H9 (cell line): ENCODE results near the gene NFASC. TPM values are rescaled to one million over a fixed set of nuclear protein-coding genes. Genes with fewer than 3 reads are reported as not detected.

ENCODE experiments used
- DNase-seq: peaks from one replicate; pipeline ENCODE4 v3.0.0-alpha.2; 2017
- H2AFZ ChIP-seq: one replicate; pipeline ENCODE4 v1.6.1; 2013; ENCODE audit warnings: mild to moderate bottlenecking, low read length, control low read depth, moderate library complexity
- H2AK5ac ChIP-seq: 2 replicates; pipeline ENCODE4 v1.6.1; 2013; ENCODE audit warnings: low read length, control low read depth, mixed read lengths; ENCODE audit not compliant: insufficient read length
- H2BK120ac ChIP-seq: one replicate; pipeline ENCODE4 v1.6.1; 2013; ENCODE audit warnings: low read depth, mild to moderate bottlenecking, low read length, control low read depth, inconsistent platforms; ENCODE audit not compliant: poor library complexity, severe bottlenecking
- H2BK12ac ChIP-seq: 2 replicates; pipeline ENCODE4 v1.6.1; 2013; ENCODE audit warnings: low read length, control low read depth, mixed read lengths, low read depth; ENCODE audit not compliant: insufficient read length
- H2BK15ac ChIP-seq: 2 replicates; pipeline ENCODE4 v1.6.1; 2013; ENCODE audit warnings: low read depth, low read length, control low read depth
- H2BK20ac ChIP-seq: one replicate; pipeline ENCODE4 v1.6.1; 2013; ENCODE audit warnings: low read depth, mild to moderate bottlenecking, low read length, control low read depth, inconsistent platforms; ENCODE audit not compliant: poor library complexity, severe bottlenecking
- H2BK5ac ChIP-seq: 2 replicates; pipeline ENCODE4 v1.6.1; 2013; ENCODE audit warnings: low read length, control low read depth, mixed read lengths; ENCODE audit not compliant: insufficient read length
- H3K14ac ChIP-seq: 2 replicates; pipeline ENCODE4 v1.6.1; 2013; ENCODE audit warnings: low read length, control low read depth; ENCODE audit not compliant: insufficient read depth
- H3K18ac ChIP-seq: 2 replicates; pipeline ENCODE4 v1.6.1; 2013; ENCODE audit warnings: low read depth, mild to moderate bottlenecking, mixed read lengths, low read length, control low read depth; ENCODE audit not compliant: insufficient read length
- H3K23ac ChIP-seq: 2 replicates; pipeline ENCODE4 v1.6.1; 2013; ENCODE audit warnings: low read length, control low read depth, mixed read lengths, low read depth; ENCODE audit not compliant: insufficient read length
- H3K23me2 ChIP-seq: 2 replicates; pipeline ENCODE4 v1.6.1; 2013; ENCODE audit warnings: low read depth, mild to moderate bottlenecking, mixed read lengths, low read length, control low read depth; ENCODE audit not compliant: insufficient read length, poor library complexity, severe bottlenecking
- H3K27ac ChIP-seq: 2 replicates; pipeline ENCODE4 v1.5.1; 2013; ENCODE audit warnings: low read length, control low read depth, mixed read lengths, low read depth; ENCODE audit not compliant: insufficient read length
- H3K27me3 ChIP-seq: 2 replicates; pipeline ENCODE4 v1.6.1; 2013; ENCODE audit warnings: low read length, control low read depth, inconsistent platforms; ENCODE audit not compliant: insufficient read depth
- H3K4ac ChIP-seq: 2 replicates; pipeline ENCODE4 v1.6.1; 2013; ENCODE audit warnings: low read depth, mild to moderate bottlenecking, control low read depth, inconsistent platforms, low read length, moderate library complexity
- H3K4me1 ChIP-seq: 2 replicates; pipeline ENCODE4 v1.6.1; 2013; ENCODE audit warnings: low read length, control low read depth, inconsistent platforms; ENCODE audit not compliant: insufficient read depth
- H3K4me2 ChIP-seq: 2 replicates; pipeline ENCODE4 v1.6.1; 2013; ENCODE audit warnings: low read length, control low read depth, mixed read lengths; ENCODE audit not compliant: insufficient read length, insufficient read depth
- H3K56ac ChIP-seq: 2 replicates; pipeline ENCODE4 v1.6.1; 2013; ENCODE audit warnings: low read depth, mild to moderate bottlenecking, mixed read lengths, low read length, control low read depth; ENCODE audit not compliant: insufficient read length
- H3K79me1 ChIP-seq: 2 replicates; pipeline ENCODE4 v1.6.1; 2013; ENCODE audit warnings: low read depth, mild to moderate bottlenecking, moderate library complexity, low read length, control low read depth, inconsistent platforms; ENCODE audit not compliant: insufficient read depth, poor library complexity, severe bottlenecking
- H3K79me2 ChIP-seq: 2 replicates; pipeline ENCODE4 v1.6.1; 2013; ENCODE audit warnings: low read length, control low read depth, inconsistent platforms; ENCODE audit not compliant: insufficient read depth
- H3K9ac ChIP-seq: 2 replicates; pipeline ENCODE4 v1.6.1; 2013; ENCODE audit warnings: low read length, control low read depth, mixed read lengths; ENCODE audit not compliant: insufficient read length; ENCODE audit errors: extremely low read depth
- H3K9me3 ChIP-seq: one replicate; pipeline ENCODE4 v1.6.1; 2013; ENCODE audit warnings: low read depth, low read length, inconsistent platforms; ENCODE audit not compliant: control insufficient read depth
- H3T11ph ChIP-seq: one replicate; pipeline ENCODE4 v1.6.1; 2013; ENCODE audit warnings: mild to moderate bottlenecking, low read length, control low read depth, inconsistent platforms
- H4K20me1 ChIP-seq: one replicate; pipeline ENCODE4 v1.6.1; 2013; ENCODE audit not compliant: control insufficient read depth, insufficient read length, insufficient read depth
- H4K5ac ChIP-seq: 2 replicates; pipeline ENCODE4 v1.6.1; 2013; ENCODE audit warnings: low read depth, mild to moderate bottlenecking, mixed read lengths, low read length, control low read depth; ENCODE audit not compliant: insufficient read length
- H4K8ac ChIP-seq: replicated peaks from 2 replicates; pipeline ENCODE4 v1.6.1; 2013; ENCODE audit warnings: low read length, control low read depth, mixed read lengths, low read depth; ENCODE audit not compliant: insufficient read length
- H4K91ac ChIP-seq: 2 replicates; pipeline ENCODE4 v1.6.1; 2013; ENCODE audit warnings: low read depth, mild to moderate bottlenecking, moderate library complexity, mixed read lengths, low read length, control low read depth; ENCODE audit not compliant: insufficient read length
- H3K27ac Mint-ChIP-seq, 3 experiments: 2 replicates in 2 of 3; 3 replicates in 1 of 3; pipeline ENCODE4 v1.8.0; 2020 to 2021; ENCODE audit warnings: mixed read lengths in 3 of 3, mild to moderate bottlenecking in 1 of 3, moderate library complexity in 1 of 3
- H3K27me3 Mint-ChIP-seq: 2 replicates; pipeline ENCODE4 v1.8.0; 2021; ENCODE audit warnings: low read depth, mild to moderate bottlenecking, moderate library complexity, mixed read lengths
- H3K36me3 Mint-ChIP-seq, 3 experiments: 2 replicates in 2 of 3; 3 replicates in 1 of 3; pipeline ENCODE4 v1.8.0; 2020 to 2021; ENCODE audit warnings: low read depth in 3 of 3, mixed read lengths in 3 of 3; ENCODE audit not compliant: insufficient read depth in 1 of 3
- H3K4me1 Mint-ChIP-seq, 2 experiments: 2 replicates each; pipeline ENCODE4 v1.8.0; 2020; ENCODE audit warnings: mixed read lengths in 2 of 2
- H3K4me3 Mint-ChIP-seq, 2 experiments: 2 replicates in 1 of 2; 3 replicates in 1 of 2; pipeline ENCODE4 v1.8.0; 2020 to 2021; ENCODE audit warnings: mild to moderate bottlenecking in 2 of 2, mixed read lengths in 2 of 2, moderate library complexity in 1 of 2
- H3K9me3 Mint-ChIP-seq, 2 experiments: 2 replicates in 1 of 2; 3 replicates in 1 of 2; pipeline ENCODE4 v1.8.0; 2020; ENCODE audit warnings: mild to moderate bottlenecking in 2 of 2, mixed read lengths in 2 of 2, moderate library complexity in 1 of 2
- WGBS: extraction: QIAGEN DNeasy Blood & Tissue Kit; methylation state at CpG from one replicate; pipeline ENCODE4 v1.1.7; 2013; ENCODE audit warnings: missing lambda C conversion rate, low lambda C conversion rate, mixed read lengths; ENCODE audit not compliant: insufficient read length; ENCODE audit errors: extremely low coverage; 5-methylcytosine and 5-hydroxymethylcytosine counted together
- total RNA-seq: library from RNA; stranded (reverse); gene quantifications from 2 replicates; pipeline ENCODE4 v1.2.1, GENCODE V29; 2021
- TF ChIP-seq, protein P1 (sequence below): fragments of 200-600 bp; sonication (generic); conservative IDR thresholded peaks from 3 replicates; pipeline ENCODE4 v1.8.0; 2021; ENCODE audit warnings: antibody characterized with exemption, mild to moderate bottlenecking

The NFASC gene
- total RNA-seq, 1 experiment from 2014 or later = 5.0 TPM

GRCh38 chr1:204960306-204961125, 89.9 kb downstream of the NFASC start:
- no peak overlapping the region for H3K4ac ChIP-seq
- no peaks in the 10 kb centered on the region for H3K9me3 Mint-ChIP-seq
- peaks cover 10 to 12% of the 10 kb centered on the region in 2 experiments for H3K4me1 Mint-ChIP-seq
- no peak overlapping the region for H3K4me2 ChIP-seq
- H3K79me1 ChIP-seq = no peaks in the 10 kb centered on the region
- no peak overlapping the region for H2BK120ac ChIP-seq
- H3K4me3 Mint-ChIP-seq = no peak overlapping the region
- H3K79me2 ChIP-seq = no peaks in the 10 kb centered on the region
- H3K9ac ChIP-seq = no peak overlapping the region
- H3K27ac Mint-ChIP-seq = no peak overlapping the region
- H3K18ac ChIP-seq = no peak overlapping the region
- no peak overlapping the region for H3K27ac ChIP-seq
- no peak overlapping the region for H4K5ac ChIP-seq
- TF ChIP-seq, protein P1, sequence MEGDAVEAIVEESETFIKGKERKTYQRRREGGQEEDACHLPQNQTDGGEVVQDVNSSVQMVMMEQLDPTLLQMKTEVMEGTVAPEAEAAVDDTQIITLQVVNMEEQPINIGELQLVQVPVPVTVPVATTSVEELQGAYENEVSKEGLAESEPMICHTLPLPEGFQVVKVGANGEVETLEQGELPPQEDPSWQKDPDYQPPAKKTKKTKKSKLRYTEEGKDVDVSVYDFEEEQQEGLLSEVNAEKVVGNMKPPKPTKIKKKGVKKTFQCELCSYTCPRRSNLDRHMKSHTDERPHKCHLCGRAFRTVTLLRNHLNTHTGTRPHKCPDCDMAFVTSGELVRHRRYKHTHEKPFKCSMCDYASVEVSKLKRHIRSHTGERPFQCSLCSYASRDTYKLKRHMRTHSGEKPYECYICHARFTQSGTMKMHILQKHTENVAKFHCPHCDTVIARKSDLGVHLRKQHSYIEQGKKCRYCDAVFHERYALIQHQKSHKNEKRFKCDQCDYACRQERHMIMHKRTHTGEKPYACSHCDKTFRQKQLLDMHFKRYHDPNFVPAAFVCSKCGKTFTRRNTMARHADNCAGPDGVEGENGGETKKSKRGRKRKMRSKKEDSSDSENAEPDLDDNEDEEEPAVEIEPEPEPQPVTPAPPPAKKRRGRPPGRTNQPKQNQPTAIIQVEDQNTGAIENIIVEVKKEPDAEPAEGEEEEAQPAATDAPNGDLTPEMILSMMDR = no peak
- peaks cover 6% of the 10 kb centered on the region for H3K27me3 Mint-ChIP-seq
- H3K23ac ChIP-seq = no peak overlapping the region
- H3K4me1 ChIP-seq = no peaks in the 10 kb centered on the region; the same call in 1 of the 2 replicates
- no peak overlapping the region for H4K8ac ChIP-seq
- H2BK15ac ChIP-seq = no peak overlapping the region
- H3T11ph ChIP-seq = no peak overlapping the region
- no peak overlapping the region for H2BK20ac ChIP-seq
- DNase-seq = no peak
- no peak overlapping the region for H2BK12ac ChIP-seq
- no peak overlapping the region for H4K91ac ChIP-seq
- no peak overlapping the region for H3K14ac ChIP-seq
- no peaks in the 10 kb centered on the region for H3K23me2 ChIP-seq
- H3K27me3 ChIP-seq = no peaks in the 10 kb centered on the region; the same call in 1 of the 2 replicates
- H2BK5ac ChIP-seq = no peak overlapping the region
- H3K9me3 ChIP-seq = no peaks in the 10 kb centered on the region
- H3K56ac ChIP-seq = no peak overlapping the region
- WGBS = no CpG with 5 or more reads among the region's 8 CpGs
- no peaks in the 10 kb centered on the region for H4K20me1 ChIP-seq
- no peak overlapping the region for H2AK5ac ChIP-seq
- H3K36me3 Mint-ChIP-seq = peaks cover 0 to 6% (median 0%) of the 10 kb centered on the region in 3 experiments; a peak in 1 of 7 replicates
- no peak overlapping the region for H2AFZ ChIP-seq
